Osteocyte (in vitro differentiated cells): ENCODE measurements around the gene LRG1. TPM values are rescaled to one million over a fixed set of nuclear protein-coding genes. Genes with fewer than 3 reads are reported as not detected.

ENCODE experiments used
- DNase-seq: peaks from one replicate; pipeline ENCODE4 v3.0.0; 2021; ENCODE audit warnings: mixed read lengths; ENCODE audit not compliant: unreplicated experiment; ENCODE audit errors: extremely low spot score
- H3K27ac Mint-ChIP-seq: one replicate; pipeline ENCODE4 v1.8.0; 2021; ENCODE audit warnings: mild to moderate bottlenecking, mixed read lengths; ENCODE audit not compliant: unreplicated experiment
- H3K27me3 Mint-ChIP-seq: one replicate; pipeline ENCODE4 v1.8.0; 2021; ENCODE audit warnings: mixed read lengths; ENCODE audit not compliant: unreplicated experiment
- H3K36me3 Mint-ChIP-seq: one replicate; pipeline ENCODE4 v1.8.0; 2021; ENCODE audit warnings: mixed read lengths; ENCODE audit not compliant: unreplicated experiment
- H3K4me1 Mint-ChIP-seq: one replicate; pipeline ENCODE4 v1.8.0; 2021; ENCODE audit warnings: mixed read lengths; ENCODE audit not compliant: unreplicated experiment
- H3K4me3 Mint-ChIP-seq: one replicate; pipeline ENCODE4 v1.8.0; 2021; ENCODE audit warnings: mild to moderate bottlenecking, moderate library complexity, mixed read lengths; ENCODE audit not compliant: unreplicated experiment
- H3K9me3 Mint-ChIP-seq: one replicate; pipeline ENCODE4 v1.8.0; 2021; ENCODE audit warnings: mixed read lengths; ENCODE audit not compliant: unreplicated experiment
- total RNA-seq: library from RNA; stranded (reverse); gene quantifications from 2 replicates; pipeline ENCODE4 v1.2.1, GENCODE V29; 2021
- TF ChIP-seq, protein P1 (sequence below): fragments of 200-600 bp; sonication (generic); IDR thresholded peaks from 2 replicates; pipeline ENCODE4 v1.5.0; 2021; ENCODE audit warnings: antibody characterized with exemption, mild to moderate bottlenecking, moderate library complexity

Gene LRG1
- total RNA-seq, 1 donor from 2014 or later: not detected

DNA sequence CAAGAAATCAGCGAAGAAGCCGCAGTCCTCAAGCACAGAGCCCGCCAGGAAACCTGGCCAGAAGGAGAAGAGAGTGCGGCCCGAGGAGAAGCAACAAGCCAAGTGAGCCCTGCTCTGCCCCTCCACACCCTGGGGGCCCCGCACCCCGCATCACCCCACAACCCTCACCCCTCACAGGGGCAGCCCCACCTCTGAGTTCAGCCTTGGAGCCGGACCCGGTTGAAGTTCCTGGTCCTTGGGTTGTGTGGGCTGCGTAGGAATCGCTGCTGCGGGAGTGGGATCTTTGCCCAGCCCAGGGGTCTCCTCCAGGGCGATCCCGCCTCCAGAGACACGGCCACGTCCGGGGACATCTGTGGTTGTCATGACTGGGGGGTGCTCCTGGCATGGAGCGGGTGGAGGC is 43.5 kb downstream of the LRG1 start:
- Mint-ChIP-seq H3K27me3 (no peaks in the 10 kb centered on the region), H3K27ac (no peak overlapping the region), H3K4me1 (no peaks in the 10 kb centered on the region), H3K36me3 (peaks cover 7% of the 10 kb centered on the region), H3K9me3 (no peaks in the 10 kb centered on the region), H3K4me3 (no peak overlapping the region)
- TF ChIP-seq, protein P1, sequence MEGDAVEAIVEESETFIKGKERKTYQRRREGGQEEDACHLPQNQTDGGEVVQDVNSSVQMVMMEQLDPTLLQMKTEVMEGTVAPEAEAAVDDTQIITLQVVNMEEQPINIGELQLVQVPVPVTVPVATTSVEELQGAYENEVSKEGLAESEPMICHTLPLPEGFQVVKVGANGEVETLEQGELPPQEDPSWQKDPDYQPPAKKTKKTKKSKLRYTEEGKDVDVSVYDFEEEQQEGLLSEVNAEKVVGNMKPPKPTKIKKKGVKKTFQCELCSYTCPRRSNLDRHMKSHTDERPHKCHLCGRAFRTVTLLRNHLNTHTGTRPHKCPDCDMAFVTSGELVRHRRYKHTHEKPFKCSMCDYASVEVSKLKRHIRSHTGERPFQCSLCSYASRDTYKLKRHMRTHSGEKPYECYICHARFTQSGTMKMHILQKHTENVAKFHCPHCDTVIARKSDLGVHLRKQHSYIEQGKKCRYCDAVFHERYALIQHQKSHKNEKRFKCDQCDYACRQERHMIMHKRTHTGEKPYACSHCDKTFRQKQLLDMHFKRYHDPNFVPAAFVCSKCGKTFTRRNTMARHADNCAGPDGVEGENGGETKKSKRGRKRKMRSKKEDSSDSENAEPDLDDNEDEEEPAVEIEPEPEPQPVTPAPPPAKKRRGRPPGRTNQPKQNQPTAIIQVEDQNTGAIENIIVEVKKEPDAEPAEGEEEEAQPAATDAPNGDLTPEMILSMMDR: no peak
- peak; percentile 83 for DNase-seq

DNA sequence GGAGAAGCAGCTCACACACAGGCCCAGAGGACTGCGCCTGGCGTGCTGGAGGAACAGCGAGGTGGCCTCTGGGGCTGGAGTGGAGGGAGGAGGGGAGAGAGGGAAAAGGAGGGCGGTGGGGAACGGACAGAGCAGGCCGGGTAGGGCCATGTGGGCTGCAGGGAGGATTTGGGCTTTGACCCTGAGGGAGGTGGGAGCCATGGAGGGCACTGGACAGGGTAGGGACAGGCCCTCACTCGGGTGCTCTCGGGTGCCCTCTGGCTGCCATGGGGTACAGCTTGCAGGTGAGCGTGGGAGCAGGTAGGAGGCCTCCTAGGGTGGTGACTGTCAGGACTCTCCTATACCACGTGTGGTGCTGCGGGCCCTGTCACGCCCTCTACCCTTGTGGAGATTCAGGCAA is 44.4 kb downstream of the LRG1 start:
- Mint-ChIP-seq H3K4me3 (no peak overlapping the region), H3K4me1 (no peaks in the 10 kb centered on the region), H3K36me3 (peaks cover 5% of the 10 kb centered on the region), H3K27me3 (no peaks in the 10 kb centered on the region), H3K27ac (no peak overlapping the region), H3K9me3 (no peaks in the 10 kb centered on the region)
- no peak for DNase-seq
- TF ChIP-seq, protein P1: no peak

DNA sequence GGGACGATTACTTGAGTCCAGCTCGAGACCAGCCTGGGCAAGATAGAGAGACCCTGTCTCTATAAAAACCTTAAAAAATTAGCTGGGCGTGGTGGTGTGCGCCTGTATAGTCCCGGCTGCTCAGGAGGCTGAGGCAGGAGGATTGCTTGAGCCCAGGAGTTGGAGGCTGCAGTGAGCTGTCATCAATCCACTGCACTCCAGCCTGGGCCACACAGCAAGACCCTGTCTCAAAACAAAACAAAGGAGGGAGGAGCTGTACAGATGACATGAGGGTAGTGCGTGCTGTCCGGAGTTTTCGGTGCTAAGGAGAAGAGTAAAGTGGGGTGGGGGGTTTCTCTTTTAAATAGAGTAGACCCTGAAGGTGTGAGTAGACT is 45.2 kb downstream of the LRG1 start:
- H3K36me3 Mint-ChIP-seq: peaks cover 9% of the 10 kb centered on the region
- no peak overlapping the region for H3K27ac Mint-ChIP-seq
- H3K9me3 Mint-ChIP-seq: no peaks in the 10 kb centered on the region
- TF ChIP-seq, protein P1: no peak
- no peak for DNase-seq
- H3K4me1 Mint-ChIP-seq: no peaks in the 10 kb centered on the region
- H3K27me3 Mint-ChIP-seq: no peaks in the 10 kb centered on the region
- H3K4me3 Mint-ChIP-seq: no peak overlapping the region

DNA sequence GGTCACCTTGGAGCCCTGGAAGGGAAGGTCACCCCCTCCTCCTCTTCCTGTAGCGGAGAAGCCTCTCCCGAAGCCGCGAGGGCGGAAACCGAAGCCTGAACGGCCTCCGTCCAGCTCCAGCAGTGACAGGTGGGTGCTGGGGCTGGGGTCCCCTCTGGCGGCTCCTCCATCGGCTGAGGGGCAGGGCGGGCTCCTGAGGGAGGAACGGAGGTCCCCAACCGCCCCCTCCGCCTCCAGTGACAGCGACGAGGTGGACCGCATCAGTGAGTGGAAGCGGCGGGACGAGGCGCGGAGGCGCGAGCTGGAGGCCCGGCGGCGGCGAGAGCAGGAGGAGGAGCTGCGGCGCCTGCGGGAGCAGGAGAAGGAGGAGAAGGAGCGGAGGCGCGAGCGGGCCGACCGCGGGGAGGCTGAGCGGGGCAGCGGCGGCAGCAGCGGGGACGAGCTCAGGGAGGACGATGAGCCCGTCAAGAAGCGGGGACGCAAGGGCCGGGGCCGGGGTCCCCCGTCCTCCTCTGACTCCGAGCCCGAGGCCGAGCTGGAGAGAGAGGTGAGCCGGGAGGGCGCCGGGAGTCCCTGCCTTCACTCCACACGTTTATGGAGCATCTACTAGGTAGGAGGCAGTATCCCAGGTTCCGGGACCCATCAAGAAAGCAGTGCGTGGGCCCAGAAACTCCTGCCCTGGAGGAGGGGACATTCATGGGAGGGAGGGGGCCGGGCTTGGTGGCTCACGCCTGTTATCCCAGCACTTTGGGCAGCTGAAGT is 45.7 kb downstream of the LRG1 start:
- Mint-ChIP-seq H3K36me3 (peaks cover 12% of the 10 kb centered on the region), H3K27me3 (no peaks in the 10 kb centered on the region), H3K4me1 (no peaks in the 10 kb centered on the region), H3K4me3 (no peak overlapping the region), H3K27ac (no peak overlapping the region), H3K9me3 (no peaks in the 10 kb centered on the region)
- DNase-seq: peak; percentile 84
- TF ChIP-seq, protein P1: no peak

DNA sequence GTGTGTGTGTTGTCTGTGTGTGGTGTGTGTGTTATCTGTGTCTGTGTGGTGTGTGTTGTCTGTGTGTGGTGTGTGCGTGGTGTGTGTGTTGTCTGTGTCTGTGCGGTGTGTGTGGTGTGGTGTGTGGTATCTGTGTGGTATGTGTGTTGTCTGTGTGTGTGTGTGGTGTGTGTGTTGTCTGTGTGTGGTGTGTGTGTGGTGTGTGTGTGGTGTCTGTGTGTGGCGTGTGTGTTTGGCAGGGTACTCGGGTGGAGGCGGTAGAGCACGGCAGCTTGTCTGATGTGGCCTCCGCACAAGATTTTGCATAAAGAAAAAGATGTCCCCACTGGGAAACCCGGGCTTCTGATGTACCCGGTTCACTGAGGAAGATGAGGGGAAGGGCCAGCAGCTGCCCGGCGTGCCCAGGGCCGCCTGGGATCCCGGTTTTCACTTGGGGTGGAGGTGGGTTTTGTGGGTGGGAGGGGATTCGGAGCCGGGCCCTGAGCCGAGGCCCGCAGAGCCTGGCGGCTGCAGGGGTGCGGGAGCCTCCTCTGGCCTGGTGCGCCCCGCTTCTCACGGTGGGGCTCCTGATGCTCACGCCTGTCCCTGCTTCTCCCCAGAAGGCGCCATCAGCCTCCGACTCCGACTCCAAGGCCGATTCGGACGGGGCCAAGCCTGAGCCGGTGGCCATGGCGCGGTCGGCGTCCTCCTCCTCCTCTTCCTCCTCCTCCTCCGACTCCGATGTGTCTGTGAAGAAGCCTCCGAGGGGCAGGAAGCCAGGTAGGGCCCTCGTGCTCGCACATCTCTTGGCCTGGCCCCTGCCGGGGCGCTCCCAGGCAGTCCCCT is 46.5 kb downstream of the LRG1 start:
- Mint-ChIP-seq H3K4me3 (no peak overlapping the region), H3K27me3 (no peaks in the 10 kb centered on the region), H3K4me1 (no peaks in the 10 kb centered on the region), H3K36me3 (peaks cover 16% of the 10 kb centered on the region), H3K9me3 (no peaks in the 10 kb centered on the region), H3K27ac (no peak overlapping the region)
- DNase-seq: peak; percentile 82
- TF ChIP-seq, protein P1: no peak
